GM21526 (cell line): Measurements from ENCODE around the gene NDUFS2.

Source experiments
- ATAC-seq: cut with Tn5 transposase; IDR thresholded peaks from one replicate; pipeline ENCODE4 v1.9.1; 2021; ENCODE audit warnings: moderate library complexity; ENCODE audit not compliant: unreplicated experiment, low FRiP score

The NDUFS2 gene

GRCh38 chr1:161201836-161202712 lies at the start of gene NDUFS2:
Gene NDUFS2 (plus strand): TSS chr1:161202367. CDS start chr1:161202386, 19 bp downstream.
- ATAC-seq: peak; percentile 93

- ATAC-seq: no peak
Observed at GRCh38 chr1:161153176-161153575, 49.0 kb upstream of the NDUFS2 start.

DNA sequence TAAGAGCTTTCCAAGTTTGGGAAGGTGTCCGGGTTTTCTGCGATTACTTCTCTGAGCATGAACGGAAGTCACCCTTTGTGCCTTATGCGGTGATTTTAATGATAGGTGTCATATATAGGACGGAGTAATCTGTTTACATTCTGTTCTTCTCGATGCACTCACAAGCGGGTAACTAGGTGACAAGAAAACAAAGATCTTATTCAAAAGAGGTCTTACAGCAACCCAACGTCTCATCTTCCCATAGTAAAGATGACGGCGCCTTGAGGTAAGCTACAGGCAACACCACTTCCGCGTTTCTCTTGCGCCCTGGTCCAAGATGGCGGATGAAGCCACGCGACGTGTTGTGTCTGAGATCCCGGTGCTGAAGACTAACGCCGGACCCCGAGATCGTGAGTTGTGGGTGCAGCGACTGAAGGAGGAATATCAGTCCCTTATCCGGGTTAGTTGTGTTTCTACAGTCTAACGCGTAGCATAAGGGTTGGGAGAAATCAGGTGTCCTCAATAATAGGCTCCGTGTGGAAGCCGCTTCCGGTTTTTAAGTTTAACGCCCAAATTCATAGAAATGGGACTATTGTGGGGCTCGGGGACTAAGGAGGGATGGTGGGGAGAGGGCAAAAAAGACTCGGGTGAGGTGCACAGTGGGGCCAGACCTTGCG lies 48.4 kb upstream of the NDUFS2 start, which contains the start of gene UFC1:
Gene UFC1 (plus strand): TSS at position 297 of the 656 bp plus-strand sequence. CDS start 20 bp downstream, at position 317.
- no peak for ATAC-seq

GRCh38 chr1:161157867-161158266 lies 44.3 kb upstream of the NDUFS2 start:
- no peak for ATAC-seq

GRCh38 chr1:161158316-161159010 lies 43.7 kb upstream of the NDUFS2 start:
- peak; percentile 5 for ATAC-seq

DNA sequence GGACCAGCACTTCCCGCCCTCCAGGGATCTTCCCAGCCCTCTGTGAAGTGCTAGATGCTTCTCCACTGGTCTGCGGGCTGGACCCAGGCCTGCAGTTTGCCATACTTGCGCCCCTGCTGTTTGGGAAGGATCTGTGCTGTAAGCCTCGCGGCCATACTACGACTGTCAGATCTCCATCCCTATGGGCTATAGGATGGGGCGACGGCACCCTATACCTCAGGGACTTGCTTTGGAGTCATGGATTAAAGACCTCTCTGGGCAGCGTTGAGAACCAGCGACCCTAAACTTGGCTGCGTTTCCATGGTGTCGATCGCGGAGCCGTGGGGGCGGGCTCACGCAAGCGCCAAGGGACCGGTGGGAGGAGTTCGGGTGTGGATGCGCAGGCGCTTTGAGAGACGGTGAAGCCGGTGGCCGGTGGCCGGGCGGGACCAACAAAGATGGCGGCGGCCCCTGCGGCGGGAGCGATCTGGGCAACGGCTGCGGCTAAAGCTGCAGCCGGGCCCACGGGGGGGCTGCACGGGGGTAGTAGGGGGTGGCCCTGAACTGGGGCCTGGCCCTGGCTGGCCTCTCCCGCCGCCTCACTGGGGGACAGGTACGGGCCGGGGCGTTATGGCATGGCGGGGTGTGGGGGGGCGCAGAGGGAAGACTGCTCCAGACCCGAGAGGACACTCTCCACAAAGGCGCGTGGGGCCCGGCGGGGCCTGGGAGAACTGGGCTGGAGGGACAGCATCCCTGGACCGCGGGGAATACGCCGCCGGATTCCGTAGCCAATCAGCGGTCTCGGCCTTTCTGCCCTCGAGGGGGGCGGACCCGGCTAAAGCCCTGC lies 42.9 kb upstream of the NDUFS2 start, which contains the start of gene USP21:
Gene USP21 (plus strand): TSS at position 414 of the 826 bp plus-strand sequence. CDS start 1,141 bp downstream, outside the sequence.
- peak; percentile 65 for ATAC-seq

DNA sequence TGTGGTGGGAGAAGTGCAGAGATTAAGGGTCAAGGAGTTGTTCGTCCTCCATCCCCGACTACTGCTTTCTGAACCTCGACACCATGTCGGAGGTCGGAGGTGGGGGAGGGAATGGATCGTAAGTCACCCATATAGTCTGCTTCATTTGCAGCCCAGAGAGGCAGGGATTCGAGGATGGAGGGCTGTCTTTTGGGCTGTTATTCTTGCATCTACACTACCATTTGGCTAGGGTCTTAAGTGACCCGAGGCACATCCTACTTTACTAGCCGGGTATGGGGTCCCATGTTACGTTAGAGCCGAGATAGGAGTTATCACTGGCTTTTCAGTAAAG lies 42.3 kb upstream of the NDUFS2 start:
- ATAC-seq: no peak

- no peak for ATAC-seq
Observed at GRCh38 chr1:161160671-161161145, 41.5 kb upstream of the NDUFS2 start.

- ATAC-seq: no peak
Observed at GRCh38 chr1:161161652-161162051, 40.5 kb upstream of the NDUFS2 start.

DNA sequence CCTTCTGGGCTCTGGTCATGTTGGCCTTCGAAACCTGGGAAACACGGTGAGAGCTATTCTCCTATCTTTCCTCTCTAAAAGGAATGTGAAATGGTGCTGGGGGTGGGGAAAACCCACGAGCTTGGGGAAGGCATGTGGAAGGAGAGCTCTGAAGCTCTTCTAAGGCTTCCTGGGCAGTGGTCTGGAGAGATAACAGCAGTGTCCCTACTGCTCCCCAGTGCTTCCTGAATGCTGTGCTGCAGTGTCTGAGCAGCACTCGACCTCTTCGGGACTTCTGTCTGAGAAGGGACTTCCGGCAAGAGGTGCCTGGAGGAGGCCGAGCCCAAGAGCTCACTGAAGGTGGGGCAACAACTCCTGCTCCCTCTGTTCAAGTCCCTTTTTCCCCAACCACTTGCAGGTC lies 40.1 kb upstream of the NDUFS2 start:
- no peak for ATAC-seq

- ATAC-seq: no peak
Observed at GRCh38 chr1:161162806-161163205, 39.4 kb upstream of the NDUFS2 start.

- no peak for ATAC-seq
Observed at GRCh38 chr1:161163793-161164192, 38.4 kb upstream of the NDUFS2 start.

- no peak for ATAC-seq
Observed at GRCh38 chr1:161164901-161165610, 37.1 kb upstream of the NDUFS2 start.

DNA sequence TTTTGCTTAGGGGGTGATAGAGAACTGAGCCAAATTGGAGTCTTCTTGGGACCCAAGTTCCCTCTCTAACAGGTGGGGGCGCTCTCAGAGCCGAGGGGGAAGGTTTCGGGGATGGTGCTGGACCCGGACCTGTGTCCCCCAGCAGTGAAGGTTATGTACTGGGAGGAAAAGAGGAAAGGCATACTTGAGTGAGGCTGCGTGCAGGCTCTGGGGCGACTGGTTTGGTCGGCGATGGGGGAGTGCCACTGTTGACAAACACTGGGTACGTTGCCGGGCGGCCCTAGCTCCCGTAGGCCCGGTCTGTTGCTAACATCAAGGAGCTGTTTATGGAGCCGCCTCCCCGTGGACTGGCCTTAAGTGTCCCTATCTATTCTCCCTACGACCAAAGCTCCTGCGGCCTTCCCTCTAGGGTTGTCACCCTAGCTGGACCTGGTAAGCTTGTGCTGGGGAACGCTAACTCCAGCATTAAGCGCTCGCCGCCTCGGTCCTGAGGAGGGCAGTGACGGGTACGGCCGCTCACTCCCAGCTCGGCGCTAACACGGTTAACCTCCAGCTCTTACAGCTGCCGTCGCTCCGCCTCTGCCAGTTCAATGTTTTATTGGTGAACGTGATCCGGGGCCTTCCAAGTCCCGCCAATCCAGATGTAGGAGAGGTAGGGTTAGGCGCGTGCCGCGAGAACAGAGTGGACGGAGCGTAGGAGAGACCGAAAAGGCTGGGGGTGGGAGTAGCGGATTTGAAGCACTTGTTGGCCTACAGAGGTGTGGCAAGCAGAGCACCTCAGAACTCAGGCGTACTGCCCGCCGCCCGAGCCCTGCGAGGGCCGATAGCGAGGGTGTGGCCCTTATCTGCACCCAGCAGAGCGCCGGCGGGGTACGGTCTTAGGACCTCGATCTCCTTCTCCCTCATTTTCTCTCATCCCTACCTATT lies 36.2 kb upstream of the NDUFS2 start, which contains the start of gene PPOX:
Gene PPOX (plus strand): TSS at position 685 of the 927 bp plus-strand sequence. CDS start 422 bp downstream, outside the sequence.
- ATAC-seq: peak; percentile 83

DNA sequence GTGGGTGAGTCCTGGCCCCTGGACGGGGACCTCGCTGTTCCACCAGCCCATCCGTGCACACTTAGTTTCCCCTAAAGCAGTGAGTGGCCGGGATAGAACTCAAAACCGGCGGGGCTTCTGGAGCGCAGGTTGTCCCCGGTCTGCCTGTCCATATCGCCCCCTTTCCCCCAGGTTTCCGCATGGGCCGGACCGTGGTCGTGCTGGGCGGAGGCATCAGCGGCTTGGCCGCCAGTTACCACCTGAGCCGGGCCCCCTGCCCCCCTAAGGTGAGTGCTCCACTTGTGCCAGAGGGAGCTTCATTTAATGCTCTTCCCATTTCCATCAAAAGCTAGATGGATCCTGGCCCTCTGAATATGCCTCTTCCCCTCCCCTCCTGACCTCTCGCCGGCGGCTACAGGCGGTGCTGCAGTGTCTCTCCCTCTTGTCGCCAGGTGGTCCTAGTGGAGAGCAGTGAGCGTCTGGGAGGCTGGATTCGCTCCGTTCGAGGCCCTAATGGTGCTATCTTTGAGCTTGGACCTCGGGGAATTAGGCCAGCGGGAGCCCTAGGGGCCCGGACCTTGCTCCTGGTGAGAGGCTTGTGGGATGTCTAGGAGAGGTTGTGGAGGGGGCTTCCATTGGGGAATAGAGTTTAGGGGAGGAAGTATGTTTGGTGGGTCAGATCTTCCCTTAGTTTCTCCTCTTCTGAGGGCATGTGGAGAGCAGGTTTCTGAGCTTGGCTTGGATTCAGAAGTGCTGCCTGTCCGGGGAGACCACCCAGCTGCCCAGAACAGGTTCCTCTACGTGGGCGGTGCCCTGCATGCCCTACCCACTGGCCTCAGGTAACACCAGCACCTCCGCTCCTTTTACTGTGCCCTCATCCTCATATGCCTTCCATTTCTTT lies 35.3 kb upstream of the NDUFS2 start:
- peak; percentile 1 for ATAC-seq

GRCh38 chr1:161168906-161169305 lies 33.3 kb upstream of the NDUFS2 start:
- no peak for ATAC-seq

DNA sequence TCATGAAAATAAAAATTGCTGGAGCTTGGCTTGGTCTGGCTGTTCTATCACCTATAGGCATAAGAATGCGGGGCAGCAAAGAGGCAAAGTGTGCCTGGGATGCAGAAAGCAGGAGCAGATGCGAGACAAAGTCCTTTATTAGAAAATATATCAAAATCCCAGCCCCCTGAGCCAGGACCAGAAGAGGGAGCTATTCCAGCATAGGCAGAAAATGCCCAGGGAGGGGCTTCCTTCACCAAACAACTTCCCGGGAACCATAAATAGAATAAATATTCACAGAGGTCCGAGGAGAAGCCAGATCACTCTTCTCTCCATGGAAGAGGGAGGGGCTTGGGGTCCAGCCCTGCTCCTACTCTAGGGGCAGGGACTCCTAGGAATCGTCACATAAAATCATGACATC lies 31.0 kb upstream of the NDUFS2 start:
- no peak for ATAC-seq
